ENCODE data around the gene NUP210.

- TF ChIP-seq FOXA1 (IDR thresholded peaks at IDR 0.05), result no peak
- no peak for TF ChIP-seq RAD21 (IDR thresholded peaks at IDR 0.05)
- TF ChIP-seq CTCF (IDR thresholded peaks at IDR 0.05; ENCODE audit: low read depth, low read length, missing input control), result no peak
- TF ChIP-seq YY1 (IDR thresholded peaks at IDR 0.05), result no peak
- no peak for TF ChIP-seq REST (IDR thresholded peaks at IDR 0.05)
- no peak for TF ChIP-seq JUND (IDR thresholded peaks at IDR 0.05)
- TF ChIP-seq RXRA (IDR thresholded peaks at IDR 0.05), result no peak
- no peak for TF ChIP-seq GABPA (IDR thresholded peaks at IDR 0.05 in 1 of 2, conservative IDR thresholded peaks at IDR 0.05 in 1 of 2)
Observed at GRCh38 chr3:13343601-13344000, 76.5 kb downstream of the NUP210 start.

Measured in liver (tissue), 3 donors.